GF-D8 (cell line): ENCODE results near the gene ZMAT5.

Source experiments
- DNase-seq: peaks from one replicate; lab custom pipeline; 2025; lab: John Stamatoyannopoulos, UW

The ZMAT5 gene

GRCh38 chr22:29753808-29754657 is 12.8 kb downstream of the ZMAT5 start:
- no peak for DNase-seq

DNA sequence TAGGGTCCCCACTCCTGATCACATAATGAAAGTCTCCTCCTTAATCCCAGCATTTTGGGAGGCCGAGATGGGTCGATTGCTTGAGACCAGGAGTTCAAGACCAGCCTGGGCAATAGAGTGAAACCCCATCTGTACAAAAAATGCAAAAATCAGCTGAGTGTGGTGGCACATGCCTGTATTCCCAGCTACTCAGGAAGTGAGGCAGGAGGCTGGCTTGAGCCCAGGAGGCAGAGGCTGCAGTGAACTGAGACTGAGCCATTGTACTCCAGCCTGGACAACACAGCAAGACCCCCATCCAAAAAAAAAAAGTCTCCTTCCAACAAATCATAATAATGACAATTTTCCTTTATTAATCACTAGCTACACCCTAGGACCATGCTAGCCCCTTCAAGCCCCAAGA is 15.1 kb downstream of the ZMAT5 start:
- DNase-seq: no peak

DNA sequence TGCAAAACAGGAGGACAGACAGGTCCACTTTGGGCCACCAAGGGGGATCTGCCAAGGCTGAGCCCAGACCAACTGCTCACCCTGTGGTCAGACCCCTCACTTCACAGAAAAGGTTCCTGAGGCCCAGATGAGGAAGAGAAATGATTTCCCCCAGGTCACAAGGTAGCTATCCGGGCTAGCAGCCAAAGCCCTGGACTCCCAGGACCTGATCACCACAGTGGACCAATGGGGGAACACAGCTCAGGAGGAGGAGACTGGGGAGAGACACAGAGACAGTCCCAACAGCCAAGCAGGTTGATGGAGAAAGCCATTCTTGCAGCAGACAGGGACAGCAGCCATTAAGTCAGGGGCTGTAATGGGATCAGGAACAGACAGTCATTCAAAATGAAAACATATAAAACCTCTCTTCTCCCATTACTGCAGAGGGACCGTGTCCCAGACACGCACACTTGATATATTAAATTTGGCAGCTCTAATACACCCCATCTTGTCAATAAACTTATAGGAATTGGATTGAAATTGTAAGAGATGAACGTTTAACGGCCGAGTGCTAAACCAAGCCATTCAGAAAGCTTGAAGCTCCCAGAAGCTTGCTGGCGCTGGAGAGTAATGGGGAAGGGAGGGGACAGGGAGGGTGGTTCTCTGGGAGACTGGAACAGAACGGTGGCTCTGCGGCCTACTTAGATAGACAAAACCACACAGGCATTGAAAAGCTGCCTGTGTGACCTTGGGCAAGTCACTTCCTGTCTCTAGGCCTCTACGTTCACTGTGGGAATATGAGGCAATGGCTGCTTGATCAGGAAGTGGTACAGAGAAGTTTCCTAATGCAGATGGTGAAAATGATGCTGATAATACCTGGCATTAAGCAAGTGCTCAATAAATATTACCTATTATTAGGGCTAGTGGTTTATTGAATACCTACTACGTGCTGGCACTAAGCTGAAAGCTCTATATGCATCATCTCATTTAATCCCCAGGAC is 16.0 kb downstream of the ZMAT5 start:
- DNase-seq: peak; percentile 97

- DNase-seq: no peak
Observed at GRCh38 chr22:29750029-29750428, 16.8 kb downstream of the ZMAT5 start.

- DNase-seq: no peak
Observed at GRCh38 chr22:29748248-29748893, 18.4 kb downstream of the ZMAT5 start.

DNA sequence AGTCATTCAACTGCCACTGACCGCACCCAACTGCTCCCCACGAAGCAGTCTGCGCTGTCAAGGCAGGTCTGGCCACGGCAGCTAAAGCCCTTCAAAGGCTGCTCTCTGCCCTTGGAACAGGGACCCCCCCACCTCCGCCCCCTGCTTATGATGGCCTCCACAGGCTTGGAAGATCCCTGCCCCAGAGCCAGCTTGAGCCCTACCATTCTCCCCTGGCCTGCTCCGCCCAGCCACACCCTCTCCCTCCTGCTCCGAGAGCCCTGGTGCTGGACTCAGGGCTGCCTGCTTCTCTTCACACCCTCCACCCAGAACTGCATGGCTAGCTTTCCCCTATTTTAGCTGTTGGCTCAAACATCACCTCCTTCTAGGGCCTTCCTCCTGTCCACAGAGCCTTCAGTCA is 19.0 kb downstream of the ZMAT5 start:
- no peak for DNase-seq

GRCh38 chr22:29744902-29745301 is 21.9 kb downstream of the ZMAT5 start:
- no peak for DNase-seq

DNA sequence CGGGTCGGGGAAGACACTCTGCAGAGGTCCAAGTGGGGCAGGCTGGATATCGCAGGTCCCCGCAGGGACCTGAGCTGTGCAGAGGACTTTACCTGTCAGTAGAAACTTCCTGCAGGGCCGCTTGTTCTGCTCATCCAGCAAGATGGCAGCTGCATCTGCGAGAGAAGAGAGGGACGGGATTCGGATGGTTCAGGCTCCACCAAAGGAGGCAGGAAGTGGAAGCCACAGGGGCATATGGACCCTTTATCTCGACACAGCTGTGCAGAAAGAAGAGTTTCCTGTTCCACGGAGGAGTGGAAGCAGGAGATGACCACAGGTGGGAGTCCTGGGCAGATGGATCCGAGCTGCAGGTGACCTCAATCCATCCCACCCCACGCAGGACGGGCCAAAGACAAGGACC is 24.5 kb downstream of the ZMAT5 start:
- DNase-seq: peak; percentile 15

GRCh38 chr22:29741926-29742325 is 24.9 kb downstream of the ZMAT5 start:
- no peak for DNase-seq

DNA sequence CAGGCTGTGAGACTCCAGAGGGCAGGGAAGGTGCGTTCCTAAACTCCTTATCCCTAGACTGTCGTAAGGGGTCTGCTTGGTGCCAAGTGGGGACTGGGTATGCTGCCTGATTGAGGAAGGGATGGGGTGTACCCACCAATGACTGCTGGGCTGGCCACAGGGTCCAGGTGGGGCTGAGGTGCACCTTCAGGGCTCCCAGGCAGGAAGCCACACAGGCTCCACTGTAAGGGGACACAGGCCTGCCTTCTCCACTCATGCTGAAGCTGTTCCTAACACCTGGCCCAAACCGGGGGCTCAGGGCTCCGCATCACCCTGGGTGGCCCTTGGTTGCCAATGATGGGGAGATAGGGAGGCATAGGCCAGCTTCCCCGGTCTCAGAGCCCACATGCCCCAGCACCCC is 26.6 kb downstream of the ZMAT5 start:
- DNase-seq: no peak

DNA sequence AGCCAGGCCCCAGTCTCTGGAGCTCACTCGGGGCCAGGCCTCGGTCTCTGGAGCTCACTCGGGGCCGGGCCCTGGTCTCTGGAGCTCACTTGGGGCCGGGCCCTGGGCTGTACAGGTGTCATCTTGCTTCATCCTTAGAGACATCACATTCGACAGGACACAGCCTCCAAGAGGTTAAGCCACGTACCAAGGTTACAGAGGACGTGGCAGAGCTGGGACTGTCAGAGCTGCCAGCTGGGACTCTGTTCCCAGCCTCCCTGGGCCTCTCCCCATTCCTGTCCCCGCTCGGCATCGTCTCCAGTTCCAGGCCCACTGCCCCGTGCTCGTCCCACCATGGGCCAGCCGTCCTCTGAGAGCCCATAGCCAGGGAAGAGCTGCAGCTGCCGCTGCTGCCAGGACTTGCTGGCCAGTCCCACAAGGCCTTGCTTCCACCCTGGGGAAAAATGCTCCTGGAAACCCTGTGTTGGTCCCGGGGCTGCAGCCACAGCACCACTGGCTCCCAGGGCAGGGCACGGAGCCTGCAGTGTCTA is 27.4 kb downstream of the ZMAT5 start:
- DNase-seq: no peak

GRCh38 chr22:29738118-29738815 is 28.5 kb downstream of the ZMAT5 start:
- DNase-seq: peak; percentile 43

- DNase-seq: no peak
Observed at GRCh38 chr22:29737251-29738117, 29.3 kb downstream of the ZMAT5 start.

DNA sequence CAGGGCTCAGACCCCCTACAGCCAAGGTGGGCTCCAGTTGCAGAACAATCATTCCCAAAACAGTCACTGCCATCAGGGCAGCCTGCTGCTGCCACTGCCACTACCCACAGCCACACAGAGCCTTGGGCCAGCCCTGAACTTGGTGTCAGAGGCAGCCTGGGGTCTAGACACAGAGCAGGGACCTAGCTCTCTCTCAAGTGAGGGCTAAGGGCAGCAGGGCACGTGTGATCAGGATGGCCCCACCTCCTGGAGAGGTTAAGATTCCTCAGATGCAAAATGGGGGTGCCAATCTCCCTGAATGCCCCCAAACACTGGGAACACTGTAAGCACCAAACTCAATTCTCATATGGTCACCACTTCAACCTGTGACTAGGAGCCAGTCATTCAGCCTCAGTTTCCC is 31.4 kb downstream of the ZMAT5 start:
- no peak for DNase-seq

DNA sequence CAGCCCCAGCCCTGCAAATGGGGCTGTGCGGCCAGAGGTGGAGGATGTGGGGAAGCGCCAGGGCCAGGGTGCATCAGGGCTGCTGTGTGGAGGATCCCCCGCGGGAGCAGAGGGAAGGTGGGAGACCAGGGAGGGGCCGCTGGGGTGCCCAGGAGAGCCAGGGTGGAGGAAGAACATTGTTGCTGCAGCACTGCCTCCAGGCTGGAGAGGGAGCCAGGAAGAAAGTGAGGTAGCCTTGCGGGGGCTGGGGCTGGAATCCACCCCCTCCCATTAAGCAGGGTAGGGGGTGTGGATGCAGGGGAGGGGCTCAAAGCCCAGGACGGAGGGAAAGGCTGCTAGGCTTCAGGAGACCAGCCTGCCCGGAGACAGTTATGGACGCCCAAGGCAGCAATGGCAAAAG is 32.0 kb downstream of the ZMAT5 start:
- no peak for DNase-seq

GRCh38 chr22:29734406-29734805 is 32.4 kb downstream of the ZMAT5 start:
- no peak for DNase-seq

DNA sequence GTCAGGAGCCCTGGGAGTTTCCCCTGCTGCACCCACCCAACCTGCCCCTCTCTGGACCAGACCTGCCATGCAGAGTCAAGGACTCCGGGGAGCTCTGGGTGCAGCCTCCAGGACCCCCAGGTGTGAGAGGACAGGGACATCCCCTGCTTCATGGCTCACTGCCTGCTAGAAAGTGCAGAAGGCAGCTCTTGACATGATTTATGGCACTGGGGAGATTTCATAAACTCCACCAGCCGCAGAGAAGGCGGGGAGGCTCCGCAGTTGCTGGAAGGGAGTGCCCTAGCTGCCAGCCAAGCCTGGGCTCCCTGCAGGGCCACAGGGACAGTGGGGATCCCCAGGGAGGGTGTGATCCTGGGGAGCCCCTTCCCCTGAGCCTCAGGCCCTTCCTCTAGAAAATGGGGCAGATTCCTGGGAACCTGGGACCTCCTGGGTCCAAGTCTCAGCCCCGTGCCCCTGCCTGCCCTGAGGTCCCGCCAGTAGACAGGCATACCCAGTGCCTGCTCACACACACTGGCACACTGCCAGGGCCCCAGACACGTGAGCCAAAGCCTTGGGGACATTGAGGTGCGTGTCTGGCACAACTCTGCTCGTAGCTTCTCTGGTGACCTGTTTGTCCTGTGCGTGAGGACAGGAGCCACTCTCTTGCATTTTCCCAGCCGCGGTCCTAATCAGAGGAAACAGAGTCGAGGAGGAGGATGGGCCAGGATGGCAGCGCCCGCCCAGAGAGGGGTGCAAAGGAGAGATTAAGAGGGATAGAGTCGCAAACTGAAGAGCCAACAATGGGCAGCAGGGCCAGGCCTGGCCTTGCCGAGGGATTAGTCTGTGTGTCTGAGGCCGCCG is 33.2 kb downstream of the ZMAT5 start:
- peak; percentile 91 for DNase-seq

- no peak for DNase-seq
Observed at GRCh38 chr22:29732883-29733282, 33.9 kb downstream of the ZMAT5 start.

- no peak for DNase-seq
Observed at GRCh38 chr22:29731058-29731850, 35.6 kb downstream of the ZMAT5 start.
